Esophagus squamous epithelium (tissue), 4 donors: ENCODE measurements around the gene KLC1.

Source experiments
- CTCF ChIP-seq, 6 experiments: fragments of 450-650 bp in 4 of 6; fragments of 200-600 bp in 2 of 6; sonication (generic) in 2 of 6; IDR thresholded peaks; one replicate each; pipeline ENCODE4 v1.5.1; 2016 to 2019; ENCODE audit warnings: antibody characterized with exemption in 6 of 6, mild to moderate bottlenecking in 4 of 6, moderate library complexity in 4 of 6
- POLR2A ChIP-seq, 4 donors: fragments of 450-650 bp; IDR thresholded peaks; one replicate each; pipeline ENCODE4 v1.6.1; 2017; ENCODE audit warnings: antibody characterized with exemption in 4 of 4, mild to moderate bottlenecking in 4 of 4, moderate library complexity in 3 of 4

DNA sequence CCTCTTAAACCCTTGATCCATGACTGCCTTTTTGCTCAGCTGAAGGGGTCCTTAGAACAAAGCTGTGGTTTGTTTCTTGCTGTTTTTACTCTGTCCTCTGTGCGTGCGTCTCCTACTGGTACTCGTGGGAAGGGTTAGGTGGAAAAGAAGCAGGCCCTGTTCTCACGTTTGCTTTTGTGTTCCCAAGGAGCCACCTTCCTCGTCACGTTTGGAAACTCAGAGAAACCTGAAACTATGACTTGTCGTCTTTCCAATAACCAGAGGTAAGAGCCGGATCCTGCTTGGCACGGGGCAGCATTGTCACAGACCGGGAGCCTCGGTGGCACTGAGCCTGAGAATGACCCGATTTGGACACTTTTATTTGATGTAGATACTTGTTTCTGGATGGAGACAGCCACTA lies 99.7 kb downstream of the KLC1 start:
- TF ChIP-seq CTCF (IDR thresholded peaks at IDR 0.05), result peak in 3 of 6 experiments; percentile 22 to 33 (median 27)
- no peak for TF ChIP-seq POLR2A (IDR thresholded peaks at IDR 0.05)
